Measurements from ENCODE around the gene DOC2A.

The DOC2A gene

GRCh38 chr16:29987371-29988085 is 23.3 kb downstream of the DOC2A start:
- DNase-seq, result no peak

GRCh38 chr16:29986931-29987330 is 23.9 kb downstream of the DOC2A start:
- DNase-seq, result no peak

- no peak for DNase-seq
Measured at GRCh38 chr16:29986231-29986630, 24.6 kb downstream of the DOC2A start.

GRCh38 chr16:29985271-29985811 is 25.5 kb downstream of the DOC2A start:
- no peak for DNase-seq

- DNase-seq, result no peak
Measured at GRCh38 chr16:29984764-29985147, 26.1 kb downstream of the DOC2A start.

- no peak for DNase-seq
Measured at GRCh38 chr16:29984137-29984763, 26.6 kb downstream of the DOC2A start.

GRCh38 chr16:29983420-29984136 is 27.2 kb downstream of the DOC2A start:
- DNase-seq, result no peak

GRCh38 chr16:29982560-29983419 is 28.0 kb downstream of the DOC2A start:
- no peak for DNase-seq

GRCh38 chr16:29978564-29979270 is 32.1 kb downstream of the DOC2A start:
- DNase-seq, result no peak

GRCh38 chr16:29978081-29978480 is 32.7 kb downstream of the DOC2A start:
- DNase-seq, result no peak

- DNase-seq, result no peak
Measured at GRCh38 chr16:29977063-29977825, 33.6 kb downstream of the DOC2A start.

GRCh38 chr16:29975811-29976511 is 34.9 kb downstream of the DOC2A start:
- no peak for DNase-seq

- no peak for DNase-seq
Measured at GRCh38 chr16:29975134-29975538, 35.7 kb downstream of the DOC2A start.

- no peak for DNase-seq
Measured at GRCh38 chr16:29974291-29975133, 36.3 kb downstream of the DOC2A start.

GRCh38 chr16:29973384-29974246 is 37.2 kb downstream of the DOC2A start, which contains the start of gene TAOK2:
TSS of gene TAOK2 (plus strand) at chr16:29973868. CDS start at chr16:29977773, 3,905 bp downstream.
- peak; percentile 96 for DNase-seq

- no peak for DNase-seq
Measured at GRCh38 chr16:29972992-29973383, 37.8 kb downstream of the DOC2A start.

GRCh38 chr16:29972500-29972899 is 38.3 kb downstream of the DOC2A start:
- DNase-seq, result no peak

- no peak for DNase-seq
Measured at GRCh38 chr16:29971304-29971703, 39.5 kb downstream of the DOC2A start.

- DNase-seq, result no peak
Measured at GRCh38 chr16:29968205-29968604, 42.6 kb downstream of the DOC2A start.
